DOHH2 (cell line): Measurements from ENCODE around the gene MARCHF5.

Source experiments
- CTCF ChIP-seq: fragments of 200-600 bp; sonication (generic); IDR thresholded peaks from one replicate; pipeline ENCODE4 v1.5.1; 2014; ENCODE audit warnings: antibody characterized with exemption, mild to moderate bottlenecking, low read depth, low read length; ENCODE audit not compliant: poor library complexity, severe bottlenecking
- EZH2phosphoT487 ChIP-seq: fragments of 200-600 bp; sonication (generic); IDR thresholded peaks from 2 replicates; pipeline ENCODE4 v1.6.1; 2017; ENCODE audit warnings: borderline replicate concordance, mild to moderate bottlenecking, antibody characterized with exemption, low read length, moderate library complexity, mixed read lengths

- TF ChIP-seq CTCF (no peak), EZH2phosphoT487 (no peak)
Observed at GRCh38 chr10:92350411-92350810, 59.4 kb downstream of the MARCHF5 start.
